Uterus (tissue), 4 donors: ENCODE results near the gene PRSS57. TPM values are rescaled to one million over a fixed set of nuclear protein-coding genes. Genes with fewer than 3 reads are reported as not detected.

ENCODE experiments used
- DNase-seq, 2 donors: peaks; one replicate each; pipeline ENCODE4 v3.0.0-alpha.2; 2019 to 2020
- H3K27ac ChIP-seq, 2 donors: fragments of 200-600 bp; sonication (generic); 1 replicate in 1 of 2; 2 replicates in 1 of 2; pipeline ENCODE4 v1.5.1; 2016 to 2018
- H3K27me3 ChIP-seq, 2 donors: fragments of 200-600 bp; sonication (generic); one replicate each; pipeline ENCODE4 v1.5.1; 2018 to 2019; ENCODE audit warnings: control low read depth in 1 of 2
- H3K36me3 ChIP-seq, 2 donors: fragments of 200-600 bp; sonication (generic); one replicate each; pipeline ENCODE4 v1.5.1; 2019; ENCODE audit warnings: control low read depth in 1 of 2
- H3K4me1 ChIP-seq, 2 donors: fragments of 200-600 bp; sonication (generic); one replicate each; pipeline ENCODE4 v1.5.1; 2018 to 2019; ENCODE audit warnings: control low read depth in 1 of 2
- H3K4me3 ChIP-seq, 2 donors: fragments of 200-600 bp; sonication (generic); 1 replicate in 1 of 2; 2 replicates in 1 of 2; pipeline ENCODE4 v1.5.1; 2018 to 2019; ENCODE audit warnings: mild to moderate bottlenecking in 1 of 2
- H3K9me3 ChIP-seq, 2 donors: fragments of 200-600 bp; sonication (generic); one replicate each; pipeline ENCODE4 v1.5.1; 2019; ENCODE audit warnings: control low read depth in 1 of 2
- CTCF ChIP-seq, 4 experiments: fragments of 200-600 bp in 2 of 4; fragments of 450-650 bp in 2 of 4; sonication (generic) in 2 of 4; IDR thresholded peaks; one replicate each; pipeline ENCODE4 v1.5.1; 2016 to 2019; ENCODE audit warnings: antibody characterized with exemption in 4 of 4, mild to moderate bottlenecking in 2 of 4, moderate library complexity in 1 of 4
- POLR2A ChIP-seq, 2 donors: fragments of 450-650 bp; IDR thresholded peaks; one replicate each; pipeline ENCODE4 v1.6.1; 2016; ENCODE audit warnings: antibody characterized with exemption in 2 of 2, mild to moderate bottlenecking in 1 of 2, moderate library complexity in 1 of 2
- intact Hi-C: fragments of 100-400 bp; cut with DNase I; formaldehyde crosslinking; loops from one replicate; pipeline ENCODE4 v1.15.1; 2023; ENCODE audit warnings: low total_unique reads
- total RNA-seq, 4 donors: library from RNA; depleted of rRNA in 3 of 4; stranded (reverse); fragments of >200 nt in 3 of 4; gene quantifications; one replicate each; pipeline versions ENCODE4 v1.1.0 to v1.2.4, GENCODE V29; 2014 to 2023
- donor health status: DM: yes; HTN: yes; CAD: no.

PRSS57 gene
- total RNA-seq, 4 donors from 2014 or later, result not detected

- H3K4me1 ChIP-seq, result no peaks in the 10 kb centered on the region
- no peak overlapping the region for H3K4me3 ChIP-seq
- H3K9me3 ChIP-seq, result no peaks in the 10 kb centered on the region
- DNase-seq, result no peak
- TF ChIP-seq POLR2A (IDR thresholded peaks at IDR 0.05), result no peak
- TF ChIP-seq CTCF (IDR thresholded peaks at IDR 0.05), result no peak
- no peaks in the 10 kb centered on the region for H3K27me3 ChIP-seq
- no peak overlapping the region for H3K27ac ChIP-seq
- H3K36me3 ChIP-seq, result no peaks in the 10 kb centered on the region
- intact Hi-C loops, result no loop called here
Measured at GRCh38 chr19:647566-648284, 47.5 kb downstream of the PRSS57 start.

- DNase-seq, result no peak
- Histone ChIP-seq H3K4me3 (no peak overlapping the region), H3K27ac (no peak overlapping the region), H3K4me1 (no peaks in the 10 kb centered on the region), H3K9me3 (no peaks in the 10 kb centered on the region), H3K36me3 (no peaks in the 10 kb centered on the region), H3K27me3 (no peaks in the 10 kb centered on the region)
- intact Hi-C loops, result no loop called here
- TF ChIP-seq CTCF (IDR thresholded peaks at IDR 0.05) (no peak), POLR2A (IDR thresholded peaks at IDR 0.05) (no peak)
Measured at GRCh38 chr19:646779-647565, 48.3 kb downstream of the PRSS57 start.

- no peak for DNase-seq
- TF ChIP-seq CTCF (IDR thresholded peaks at IDR 0.05), result no peak
- no peaks in the 10 kb centered on the region for H3K4me1 ChIP-seq
Measured at GRCh38 chr19:645912-646778, 49.1 kb downstream of the PRSS57 start.

GRCh38 chr19:644789-645188 lies 50.5 kb downstream of the PRSS57 start:
- H3K27me3 ChIP-seq, result no peaks in the 10 kb centered on the region
- TF ChIP-seq CTCF (IDR thresholded peaks at IDR 0.05), result no peak
- TF ChIP-seq POLR2A (IDR thresholded peaks at IDR 0.05), result no peak
- intact Hi-C loops, result no loop called here
- no peak for DNase-seq
- H3K9me3 ChIP-seq, result no peaks in the 10 kb centered on the region
- peaks cover 0 to 4% of the 10 kb centered on the region in 2 donors for H3K4me1 ChIP-seq
- no peak overlapping the region for H3K27ac ChIP-seq
- H3K36me3 ChIP-seq, result no peaks in the 10 kb centered on the region
- no peak overlapping the region for H3K4me3 ChIP-seq

More at GRCh38 chr19:645912-646778, 49.1 kb downstream of the PRSS57 start:
- Histone ChIP-seq H3K27me3 (no peaks in the 10 kb centered on the region), H3K36me3 (no peaks in the 10 kb centered on the region), H3K27ac (no peak overlapping the region), H3K9me3 (no peaks in the 10 kb centered on the region), H3K4me3 (no peak overlapping the region)
- intact Hi-C loops, result no loop called here
